ENCODE data around the gene NECAP2. TPM values are rescaled to one million over a fixed set of nuclear protein-coding genes. Genes with fewer than 3 reads are reported as not detected.

NECAP2 gene
- total and polyA plus RNA-seq, 12 donors = 7.9 to 34.0 (median 13.0) TPM

DNA sequence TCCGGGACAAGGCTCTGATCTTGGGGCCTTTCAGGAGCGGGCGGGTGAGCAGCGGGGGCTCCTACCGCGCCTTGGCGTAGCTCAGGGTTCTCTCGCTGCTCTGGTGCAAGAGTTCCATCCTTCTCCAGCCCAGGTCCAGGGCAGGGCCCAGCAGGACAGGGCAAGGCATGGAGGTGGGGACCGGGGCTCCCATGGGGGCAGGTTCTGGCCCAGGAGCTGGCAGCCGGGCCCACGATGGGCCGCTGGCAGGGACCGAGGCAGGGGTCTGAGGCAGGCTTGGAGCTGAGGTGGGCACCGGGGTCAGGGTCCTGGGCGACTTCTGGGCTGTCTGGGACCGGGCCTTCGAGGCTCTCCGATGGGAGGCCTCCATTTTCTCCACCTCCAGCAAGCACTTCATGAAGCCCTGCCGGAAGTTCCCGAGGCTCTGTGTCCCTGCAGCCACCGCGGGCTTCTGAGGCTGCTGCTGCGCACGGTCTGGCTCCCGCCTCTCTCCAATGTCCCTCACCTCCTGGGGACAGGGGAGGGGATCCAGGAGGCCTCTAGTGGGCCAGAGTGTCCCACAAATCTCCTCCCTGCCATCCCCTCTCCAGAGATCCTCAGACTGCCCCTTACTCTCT, 30.9 kb upstream of the NECAP2 start:
- intact Hi-C loops (cut with DNase I) = no loop called here
- peak in 1 of 8 donors; percentile 14 for ATAC-seq
- Histone ChIP-seq H3K4me1 (no peaks in the 10 kb centered on the region), H3K9me3 (no peaks in the 10 kb centered on the region), H3K27ac (no peak overlapping the region), H3K27me3 (no peaks in the 10 kb centered on the region), H3K4me3 (no peak overlapping the region), H3K36me3 (no peaks in the 10 kb centered on the region)
- 89 to 91% methylated on average over 25 of the region's 25 CpGs for WGBS, 2 donors
- DNase-seq = no peak
- TF ChIP-seq, protein P1, sequence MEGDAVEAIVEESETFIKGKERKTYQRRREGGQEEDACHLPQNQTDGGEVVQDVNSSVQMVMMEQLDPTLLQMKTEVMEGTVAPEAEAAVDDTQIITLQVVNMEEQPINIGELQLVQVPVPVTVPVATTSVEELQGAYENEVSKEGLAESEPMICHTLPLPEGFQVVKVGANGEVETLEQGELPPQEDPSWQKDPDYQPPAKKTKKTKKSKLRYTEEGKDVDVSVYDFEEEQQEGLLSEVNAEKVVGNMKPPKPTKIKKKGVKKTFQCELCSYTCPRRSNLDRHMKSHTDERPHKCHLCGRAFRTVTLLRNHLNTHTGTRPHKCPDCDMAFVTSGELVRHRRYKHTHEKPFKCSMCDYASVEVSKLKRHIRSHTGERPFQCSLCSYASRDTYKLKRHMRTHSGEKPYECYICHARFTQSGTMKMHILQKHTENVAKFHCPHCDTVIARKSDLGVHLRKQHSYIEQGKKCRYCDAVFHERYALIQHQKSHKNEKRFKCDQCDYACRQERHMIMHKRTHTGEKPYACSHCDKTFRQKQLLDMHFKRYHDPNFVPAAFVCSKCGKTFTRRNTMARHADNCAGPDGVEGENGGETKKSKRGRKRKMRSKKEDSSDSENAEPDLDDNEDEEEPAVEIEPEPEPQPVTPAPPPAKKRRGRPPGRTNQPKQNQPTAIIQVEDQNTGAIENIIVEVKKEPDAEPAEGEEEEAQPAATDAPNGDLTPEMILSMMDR (IDR thresholded peaks at IDR 0.05) = no peak

DNA sequence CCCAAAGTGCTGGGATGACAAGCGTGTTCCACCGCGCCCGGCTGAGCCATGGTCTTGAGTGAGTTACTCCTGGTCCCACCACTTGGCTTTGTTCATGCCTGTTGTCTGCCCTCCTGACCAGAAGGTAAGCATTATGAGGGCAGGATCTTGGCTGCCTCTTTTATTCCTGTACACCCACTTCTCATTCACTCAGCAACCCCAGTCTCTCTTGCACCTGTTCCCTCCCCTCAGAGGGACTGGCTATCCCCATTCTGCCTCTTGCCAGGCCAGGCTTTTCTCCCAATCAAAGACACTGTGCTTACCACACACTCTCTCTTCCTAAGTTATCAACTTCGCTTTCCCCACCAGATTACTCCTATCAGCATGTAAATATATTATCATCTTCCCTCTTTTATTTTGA, 29.7 kb upstream of the NECAP2 start:
- no peak for ATAC-seq
- DNase-seq = no peak
- H3K9me3 ChIP-seq = no peaks in the 10 kb centered on the region
- no peak overlapping the region for H3K4me3 ChIP-seq
- no peaks in the 10 kb centered on the region for H3K4me1 ChIP-seq
- H3K27me3 ChIP-seq = no peaks in the 10 kb centered on the region
- TF ChIP-seq, protein P1 (IDR thresholded peaks at IDR 0.05) = no peak
- 95 to 98% methylated on average over 5 of the region's 5 CpGs for WGBS, 2 donors
- intact Hi-C loops (cut with DNase I) = no loop called here
- H3K36me3 ChIP-seq = no peaks in the 10 kb centered on the region
- H3K27ac ChIP-seq = no peak overlapping the region

DNA sequence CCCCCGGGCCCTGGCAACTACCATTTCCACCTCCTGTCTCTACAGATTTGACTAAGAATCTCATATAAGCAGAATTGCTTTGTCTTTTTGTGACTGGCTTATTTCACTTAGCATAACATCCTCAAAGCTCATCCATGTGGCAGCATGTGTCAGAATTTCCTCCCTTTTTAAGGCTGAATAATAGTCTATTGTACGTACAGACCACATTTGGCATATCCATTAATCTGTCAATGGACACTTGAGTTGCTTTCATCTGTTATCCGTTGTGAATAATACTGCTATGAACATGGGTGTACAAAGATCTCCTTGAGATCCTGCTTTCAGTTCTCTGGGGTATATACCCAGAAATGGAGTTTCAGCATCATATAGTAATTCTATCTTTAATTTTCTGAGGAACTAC, 27.3 kb upstream of the NECAP2 start:
- 64 to 68% methylated on average over 3 of the region's 3 CpGs for WGBS, 2 donors
- ATAC-seq = no peak

DNA sequence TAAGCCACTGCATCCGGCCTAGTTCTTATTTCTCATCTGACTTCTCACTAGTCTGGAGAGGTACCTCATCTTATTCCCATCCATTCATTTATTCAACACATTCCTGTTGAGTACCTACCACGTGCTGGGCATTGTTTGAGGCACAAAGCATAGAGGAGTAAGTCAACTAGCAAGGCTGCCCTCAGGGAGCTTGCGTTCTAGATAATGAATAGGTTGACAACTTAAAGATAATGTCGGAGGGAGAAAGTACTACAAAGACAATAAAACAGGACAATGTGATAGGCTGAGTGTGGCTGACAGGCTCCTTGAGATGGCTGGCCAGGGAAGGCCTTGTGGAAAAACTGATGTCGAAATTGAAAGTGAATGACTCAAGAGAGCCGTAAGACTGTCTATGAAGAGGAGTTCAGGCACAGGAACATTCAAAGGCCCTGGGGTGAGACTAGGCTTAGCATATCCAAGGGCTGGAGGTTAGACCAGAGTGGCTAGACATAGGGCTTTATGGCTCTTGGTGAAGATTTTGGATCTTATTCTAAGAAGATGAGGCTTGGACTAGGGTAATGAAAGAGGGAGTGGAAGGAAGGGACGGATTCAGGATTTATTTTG, 21.6 kb upstream of the NECAP2 start:
- WGBS, 2 donors = 86 to 90% methylated on average over 7 of the region's 7 CpGs
- ATAC-seq = no peak
- peaks cover 0 to 12% (median 0%) of the 10 kb centered on the region in 7 donors for H3K27me3 ChIP-seq
- intact Hi-C loops (cut with DNase I) = no loop called here
- H3K9me3 ChIP-seq = no peaks in the 10 kb centered on the region
- DNase-seq = no peak
- no peak overlapping the region for H3K27ac ChIP-seq
- no peaks in the 10 kb centered on the region for H3K36me3 ChIP-seq
- TF ChIP-seq, protein P1 (IDR thresholded peaks at IDR 0.05) = no peak
- peaks cover 0 to 3% (median 0%) of the 10 kb centered on the region in 9 donors for H3K4me1 ChIP-seq
- no peak overlapping the region for H3K4me3 ChIP-seq

More for the DNA sequence above, 27.3 kb upstream of the NECAP2 start:
- DNase-seq = no peak
- H3K27ac ChIP-seq = no peak overlapping the region
- intact Hi-C loops (cut with DNase I) = no loop called here
- no peaks in the 10 kb centered on the region for H3K27me3 ChIP-seq
- no peaks in the 10 kb centered on the region for H3K4me1 ChIP-seq
- H3K36me3 ChIP-seq = no peaks in the 10 kb centered on the region
- H3K4me3 ChIP-seq = no peak overlapping the region
- TF ChIP-seq, protein P1 (IDR thresholded peaks at IDR 0.05) = no peak
- no peaks in the 10 kb centered on the region for H3K9me3 ChIP-seq
